Osteocyte (in vitro differentiated cells): ENCODE measurements around the gene SPESP1. TPM values are rescaled to one million over a fixed set of nuclear protein-coding genes. Genes with fewer than 3 reads are reported as not detected.

ENCODE experiments used
- DNase-seq: peaks from one replicate; pipeline ENCODE4 v3.0.0; 2021; ENCODE audit warnings: mixed read lengths; ENCODE audit not compliant: unreplicated experiment; ENCODE audit errors: extremely low spot score
- H3K27ac Mint-ChIP-seq: one replicate; pipeline ENCODE4 v1.8.0; 2021; ENCODE audit warnings: mild to moderate bottlenecking, mixed read lengths; ENCODE audit not compliant: unreplicated experiment
- H3K27me3 Mint-ChIP-seq: one replicate; pipeline ENCODE4 v1.8.0; 2021; ENCODE audit warnings: mixed read lengths; ENCODE audit not compliant: unreplicated experiment
- H3K36me3 Mint-ChIP-seq: one replicate; pipeline ENCODE4 v1.8.0; 2021; ENCODE audit warnings: mixed read lengths; ENCODE audit not compliant: unreplicated experiment
- H3K4me1 Mint-ChIP-seq: one replicate; pipeline ENCODE4 v1.8.0; 2021; ENCODE audit warnings: mixed read lengths; ENCODE audit not compliant: unreplicated experiment
- H3K4me3 Mint-ChIP-seq: one replicate; pipeline ENCODE4 v1.8.0; 2021; ENCODE audit warnings: mild to moderate bottlenecking, moderate library complexity, mixed read lengths; ENCODE audit not compliant: unreplicated experiment
- H3K9me3 Mint-ChIP-seq: one replicate; pipeline ENCODE4 v1.8.0; 2021; ENCODE audit warnings: mixed read lengths; ENCODE audit not compliant: unreplicated experiment
- CTCF ChIP-seq: fragments of 200-600 bp; sonication (generic); IDR thresholded peaks from 2 replicates; pipeline ENCODE4 v1.5.0; 2021; ENCODE audit warnings: antibody characterized with exemption, mild to moderate bottlenecking, moderate library complexity
- total RNA-seq: library from RNA; stranded (reverse); gene quantifications from 2 replicates; pipeline ENCODE4 v1.2.1, GENCODE V29; 2021

Gene SPESP1
- total RNA-seq, 1 donor from 2014 or later: not detected

- no peak overlapping the region for H3K27ac Mint-ChIP-seq
- no peaks in the 10 kb centered on the region for H3K36me3 Mint-ChIP-seq
- H3K27me3 Mint-ChIP-seq: peaks cover 65% of the 10 kb centered on the region
- no peak for TF ChIP-seq CTCF
- no peak overlapping the region for H3K4me3 Mint-ChIP-seq
- DNase-seq: no peak
- peaks cover 15% of the 10 kb centered on the region for H3K9me3 Mint-ChIP-seq
- no peaks in the 10 kb centered on the region for H3K4me1 Mint-ChIP-seq
Observed at GRCh38 chr15:68980786-68981185, 50.5 kb downstream of the SPESP1 start.

- no peak for TF ChIP-seq CTCF
- Mint-ChIP-seq H3K9me3 (peaks cover 11% of the 10 kb centered on the region), H3K27ac (no peak overlapping the region), H3K4me3 (no peak overlapping the region), H3K4me1 (no peaks in the 10 kb centered on the region), H3K27me3 (peaks cover 66% of the 10 kb centered on the region), H3K36me3 (no peaks in the 10 kb centered on the region)
- no peak for DNase-seq
Observed at GRCh38 chr15:68981941-68982340, 51.6 kb downstream of the SPESP1 start.

DNA sequence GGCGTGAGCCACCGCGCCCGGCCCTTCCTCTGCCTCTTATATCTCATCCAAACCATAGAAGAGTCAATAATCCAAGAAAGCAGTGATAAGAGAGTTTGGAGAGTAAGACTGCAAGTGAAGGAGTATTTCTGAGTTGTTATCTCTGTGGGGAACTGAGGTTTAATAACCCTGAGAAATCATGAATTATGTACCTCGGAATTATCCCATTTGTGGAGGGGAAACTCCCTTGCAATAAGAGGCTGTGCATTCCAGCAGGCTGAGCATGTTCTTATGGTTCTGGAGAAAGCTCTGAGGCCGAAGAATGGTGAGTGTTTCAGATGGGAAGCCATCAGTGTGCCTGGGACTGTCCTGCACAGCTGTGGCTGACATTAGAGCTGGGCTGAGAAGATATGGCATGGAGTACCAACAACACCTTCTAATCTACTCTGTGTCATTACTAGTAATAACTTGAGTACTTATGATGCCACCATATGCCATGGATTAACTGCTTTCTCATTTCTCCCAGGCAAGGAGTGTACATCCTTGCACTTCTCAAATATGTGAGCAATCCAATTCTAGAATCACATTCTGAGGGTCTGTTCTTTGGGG lies 52.7 kb downstream of the SPESP1 start:
- no peak for TF ChIP-seq CTCF
- Mint-ChIP-seq H3K4me3 (no peak overlapping the region), H3K36me3 (no peaks in the 10 kb centered on the region), H3K27me3 (peaks cover 64% of the 10 kb centered on the region), H3K27ac (no peak overlapping the region), H3K9me3 (peaks cover 2% of the 10 kb centered on the region), H3K4me1 (no peaks in the 10 kb centered on the region)
- no peak for DNase-seq

- H3K36me3 Mint-ChIP-seq: no peaks in the 10 kb centered on the region
- H3K27ac Mint-ChIP-seq: no peak overlapping the region
- H3K4me3 Mint-ChIP-seq: no peak overlapping the region
- TF ChIP-seq CTCF: no peak
- DNase-seq: no peak
- peaks cover 63% of the 10 kb centered on the region for H3K27me3 Mint-ChIP-seq
- no peaks in the 10 kb centered on the region for H3K9me3 Mint-ChIP-seq
- no peaks in the 10 kb centered on the region for H3K4me1 Mint-ChIP-seq
Observed at GRCh38 chr15:68983961-68984481, 53.7 kb downstream of the SPESP1 start.

DNA sequence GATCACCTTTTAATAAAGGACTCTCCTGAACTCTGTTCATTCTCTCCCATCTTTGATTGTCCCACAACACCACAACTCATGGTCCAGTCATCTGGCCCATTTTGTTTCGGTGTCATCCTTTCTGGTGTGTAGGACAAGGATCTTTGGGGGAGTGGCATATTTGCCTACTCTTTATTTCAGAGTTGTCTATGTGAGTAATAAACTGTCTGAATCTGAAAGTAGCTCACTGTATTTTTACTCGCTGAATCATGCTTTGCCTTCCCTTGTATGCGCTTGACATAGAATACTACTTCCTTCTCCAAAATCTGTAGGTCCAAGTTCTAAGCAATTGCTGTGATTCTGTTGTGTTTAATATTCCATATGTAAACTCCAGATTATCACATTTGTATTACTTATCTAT lies 54.3 kb downstream of the SPESP1 start:
- Mint-ChIP-seq H3K9me3 (no peaks in the 10 kb centered on the region), H3K36me3 (no peaks in the 10 kb centered on the region), H3K4me1 (no peaks in the 10 kb centered on the region), H3K4me3 (no peak overlapping the region), H3K27ac (no peak overlapping the region), H3K27me3 (peaks cover 59% of the 10 kb centered on the region)
- DNase-seq: no peak
- TF ChIP-seq CTCF: no peak
